Suprapubic skin (tissue), 4 donors: Measurements from ENCODE around the gene CYP3A4. TPM values are rescaled to one million over a fixed set of nuclear protein-coding genes. Genes with fewer than 3 reads are reported as not detected.
"Not testable (repeated sequence)": the region's sequence is repeated elsewhere in the genome, so short reads cannot be mapped to it uniquely, and the experiment has no call there.

Experiments used
- DNase-seq, 2 donors: peaks; one replicate each; pipeline ENCODE4 v3.0.0-alpha.2; 2019; ENCODE audit warnings: low spot score in 2 of 2
- H3K27ac ChIP-seq: fragments of 200-600 bp; sonication (generic); one replicate; pipeline ENCODE4 v1.5.1; 2019
- H3K27me3 ChIP-seq: fragments of 200-600 bp; sonication (generic); one replicate; pipeline ENCODE4 v1.5.1; 2019
- H3K36me3 ChIP-seq: fragments of 200-600 bp; sonication (generic); one replicate; pipeline ENCODE4 v1.5.1; 2019
- H3K4me1 ChIP-seq: fragments of 200-600 bp; sonication (generic); one replicate; pipeline ENCODE4 v1.5.1; 2019
- H3K4me3 ChIP-seq: fragments of 200-600 bp; sonication (generic); one replicate; pipeline ENCODE4 v1.5.1; 2019; ENCODE audit warnings: mild to moderate bottlenecking
- H3K9me3 ChIP-seq: fragments of 200-600 bp; sonication (generic); one replicate; pipeline ENCODE4 v1.5.1; 2019
- CTCF ChIP-seq, 2 donors: fragments of 200-600 bp in 1 of 2; fragments of 450-650 bp in 1 of 2; sonication (generic) in 1 of 2; IDR thresholded peaks; one replicate each; pipeline ENCODE4 v1.5.1; 2016 to 2019; ENCODE audit warnings: antibody characterized with exemption in 2 of 2, mild to moderate bottlenecking in 1 of 2, moderate library complexity in 1 of 2
- EP300 ChIP-seq: sonication (generic); formaldehyde crosslinking; IDR thresholded peaks from one replicate; pipeline ENCODE4 v1.6.1; 2017; ENCODE audit warnings: antibody characterized with exemption
- POLR2A ChIP-seq, 2 donors: fragments of 450-650 bp; IDR thresholded peaks; one replicate each; pipeline ENCODE4 v1.6.1; 2017; ENCODE audit warnings: antibody characterized with exemption in 2 of 2, mild to moderate bottlenecking in 2 of 2, moderate library complexity in 2 of 2
- POLR2AphosphoS5 ChIP-seq, 3 donors: sonication (generic); formaldehyde crosslinking; IDR thresholded peaks; one replicate each; pipeline ENCODE4 v1.6.1; 2017; ENCODE audit warnings: antibody characterized with exemption in 3 of 3
- WGBS: methylation state at CpG from one replicate; pipeline ENCODE4 v1.1.5; 2018; 5-methylcytosine and 5-hydroxymethylcytosine counted together
- total RNA-seq, 4 donors: library from RNA; depleted of rRNA; stranded (reverse); fragments of >200 nt; gene quantifications; one replicate each; pipeline ENCODE4 v1.1.0, GENCODE V29; 2016

Gene CYP3A4
- total RNA-seq, 4 donors from 2014 or later = 2.3 to 7.8 (median 4.4) TPM

GRCh38 chr7:99820408-99821027 lies 36.5 kb upstream of the CYP3A4 start:
- DNase-seq = no peak
- Histone ChIP-seq H3K4me1 (no peaks in the 10 kb centered on the region), H3K36me3 (no peaks in the 10 kb centered on the region), H3K9me3 (no peaks in the 10 kb centered on the region), H3K27me3 (no peaks in the 10 kb centered on the region), H3K27ac (no peak overlapping the region), H3K4me3 (no peak overlapping the region)
- 84% methylated on average over 2 of the region's 2 CpGs for WGBS
- TF ChIP-seq POLR2A (IDR thresholded peaks at IDR 0.05) (no peak), CTCF (IDR thresholded peaks at IDR 0.05) (no peak), EP300 (no peak), POLR2AphosphoS5 (IDR thresholded peaks at IDR 0.05) (no peak)

DNA sequence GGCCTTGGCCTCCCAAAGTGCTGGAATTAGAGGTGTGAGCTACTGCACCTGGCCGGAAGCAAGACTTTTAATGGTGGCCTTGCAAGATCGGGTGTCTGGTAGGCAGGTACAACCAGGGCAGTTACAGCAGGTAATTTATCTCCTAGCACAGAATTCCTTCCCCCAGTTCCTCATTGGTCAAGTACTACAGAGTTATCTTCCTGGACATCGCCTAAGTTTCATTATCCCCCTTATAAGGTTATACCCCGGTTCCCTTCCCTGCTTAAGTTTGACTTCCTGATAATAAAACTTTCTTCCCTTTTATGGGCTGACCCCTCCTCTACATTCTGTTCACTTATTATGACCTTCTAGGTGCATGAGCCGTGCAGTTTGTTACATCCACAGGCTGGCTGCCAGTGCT lies 24.8 kb upstream of the CYP3A4 start:
- no peaks in the 10 kb centered on the region for H3K27me3 ChIP-seq
- no peak overlapping the region for H3K27ac ChIP-seq
- no peaks in the 10 kb centered on the region for H3K9me3 ChIP-seq
- WGBS = 91% methylated on average over 5 of the region's 5 CpGs
- H3K4me1 ChIP-seq = no peaks in the 10 kb centered on the region
- H3K36me3 ChIP-seq = no peaks in the 10 kb centered on the region
- no peak overlapping the region for H3K4me3 ChIP-seq
- DNase-seq = no peak
- no peak for TF ChIP-seq CTCF (IDR thresholded peaks at IDR 0.05)

GRCh38 chr7:99806839-99807478 lies 23.0 kb upstream of the CYP3A4 start:
- 90% methylated on average over 3 of the region's 3 CpGs for WGBS
- Histone ChIP-seq H3K4me3 (no peak overlapping the region), H3K36me3 (no peaks in the 10 kb centered on the region), H3K27me3 (no peaks in the 10 kb centered on the region), H3K9me3 (no peaks in the 10 kb centered on the region), H3K27ac (no peak overlapping the region), H3K4me1 (no peaks in the 10 kb centered on the region)
- DNase-seq = no peak
- no peak for TF ChIP-seq CTCF (IDR thresholded peaks at IDR 0.05)
- no peak for TF ChIP-seq EP300
- TF ChIP-seq POLR2AphosphoS5 (IDR thresholded peaks at IDR 0.05) = no peak
- TF ChIP-seq POLR2A (IDR thresholded peaks at IDR 0.05) = no peak

GRCh38 chr7:99805641-99806040 lies 21.7 kb upstream of the CYP3A4 start:
- Histone ChIP-seq H3K27me3 (no peaks in the 10 kb centered on the region), H3K4me1 (no peaks in the 10 kb centered on the region), H3K36me3 (no peaks in the 10 kb centered on the region), H3K4me3 (no peak overlapping the region), H3K9me3 (no peaks in the 10 kb centered on the region), H3K27ac (no peak overlapping the region)
- no peak for DNase-seq
- TF ChIP-seq POLR2AphosphoS5 (IDR thresholded peaks at IDR 0.05) = no peak
- TF ChIP-seq EP300 = no peak
- 81% methylated on average over 2 of the region's 2 CpGs for WGBS

- H3K9me3 ChIP-seq, H3K36me3 ChIP-seq, H3K4me1 ChIP-seq, DNase-seq, H3K27ac ChIP-seq, H3K27me3 ChIP-seq, H3K4me3 ChIP-seq: not testable (repeated sequence)
- 95% methylated on average over 6 of the region's 6 CpGs for WGBS
Observed at GRCh38 chr7:99803118-99803517, 19.1 kb upstream of the CYP3A4 start.

DNA sequence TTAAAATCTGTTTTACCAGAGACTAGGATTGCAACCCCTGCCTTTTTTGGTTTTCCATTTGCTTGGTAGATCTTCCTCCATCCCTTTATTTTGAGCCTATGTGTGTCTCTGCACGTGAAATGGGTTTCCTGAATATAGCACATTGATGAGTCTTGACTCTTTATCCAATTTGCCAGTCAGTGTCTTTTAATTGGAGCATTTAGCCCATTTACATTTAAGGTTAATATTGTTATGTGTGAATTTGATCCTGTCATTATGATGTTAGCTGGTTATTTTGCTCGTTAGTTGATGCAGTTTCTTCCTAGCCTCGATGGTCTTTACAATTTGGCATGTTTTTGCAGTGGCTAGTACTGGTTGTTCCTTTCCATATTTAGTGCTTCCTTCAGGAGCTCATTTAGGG lies 17.4 kb upstream of the CYP3A4 start:
- not testable (repeated sequence) for H3K9me3 ChIP-seq, H3K4me1 ChIP-seq, H3K36me3 ChIP-seq, DNase-seq, H3K27ac ChIP-seq, H3K4me3 ChIP-seq, H3K27me3 ChIP-seq
- WGBS = 93% methylated on average over 3 of the region's 3 CpGs

- no peaks in the 10 kb centered on the region for H3K9me3 ChIP-seq
- H3K27ac ChIP-seq = no peak overlapping the region
- DNase-seq = no peak
- no peak overlapping the region for H3K4me3 ChIP-seq
- H3K36me3 ChIP-seq = no peaks in the 10 kb centered on the region
- no peaks in the 10 kb centered on the region for H3K4me1 ChIP-seq
- 82% methylated on average over 2 of the region's 2 CpGs for WGBS
- TF ChIP-seq CTCF (IDR thresholded peaks at IDR 0.05) (no peak), EP300 (no peak), POLR2A (IDR thresholded peaks at IDR 0.05) (no peak), POLR2AphosphoS5 (IDR thresholded peaks at IDR 0.05) (no peak)
- no peaks in the 10 kb centered on the region for H3K27me3 ChIP-seq
Observed at GRCh38 chr7:99798972-99799371, 15.0 kb upstream of the CYP3A4 start.

DNA sequence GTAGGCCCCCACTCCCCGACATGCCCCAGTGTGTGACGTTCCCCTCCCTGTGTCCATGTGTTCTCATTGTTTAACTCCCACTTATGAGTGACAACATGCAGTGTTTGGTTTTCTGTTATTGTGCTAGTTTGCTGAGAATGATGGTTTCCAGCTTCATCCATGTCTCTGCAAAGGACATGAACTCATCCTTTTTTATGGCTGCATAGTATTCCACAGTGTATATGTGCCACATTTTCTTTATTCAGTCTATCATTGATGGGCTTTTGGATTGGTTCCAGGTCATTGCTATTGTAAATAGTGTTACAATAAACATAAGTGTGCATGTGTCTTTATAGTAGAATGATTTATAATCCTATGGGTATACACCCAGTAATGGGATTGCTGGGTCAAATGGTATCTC lies 11.9 kb upstream of the CYP3A4 start:
- not testable (repeated sequence) for H3K27ac ChIP-seq, H3K27me3 ChIP-seq, H3K36me3 ChIP-seq, H3K4me1 ChIP-seq, H3K4me3 ChIP-seq, DNase-seq, H3K9me3 ChIP-seq
- WGBS = 100% methylated on average over 2 of the region's 2 CpGs
